ENCODE results near the gene ARHGEF33.

Gene ARHGEF33

DNA sequence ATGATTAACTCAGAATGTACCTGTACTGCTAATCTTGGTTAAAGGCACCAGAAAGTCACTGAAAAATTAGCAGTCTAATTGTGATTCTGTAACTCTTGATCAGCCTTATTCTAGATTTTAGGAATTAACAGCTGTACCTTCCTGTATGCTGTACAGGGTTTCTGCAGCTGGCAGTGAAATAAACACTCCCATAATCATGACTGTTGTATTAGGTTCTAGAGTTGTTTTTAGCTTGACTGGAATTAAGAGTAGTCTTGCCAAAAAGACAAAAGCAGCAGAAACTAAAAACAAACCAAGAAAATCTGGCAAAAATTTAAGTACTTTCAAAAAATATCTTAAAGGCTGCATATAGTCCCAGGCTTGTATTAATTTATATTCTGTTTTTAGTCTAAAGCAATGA is 127.7 kb downstream of the ARHGEF33 start:
- no peak for DNase-seq (ENCODE audit: low read depth)

DNA sequence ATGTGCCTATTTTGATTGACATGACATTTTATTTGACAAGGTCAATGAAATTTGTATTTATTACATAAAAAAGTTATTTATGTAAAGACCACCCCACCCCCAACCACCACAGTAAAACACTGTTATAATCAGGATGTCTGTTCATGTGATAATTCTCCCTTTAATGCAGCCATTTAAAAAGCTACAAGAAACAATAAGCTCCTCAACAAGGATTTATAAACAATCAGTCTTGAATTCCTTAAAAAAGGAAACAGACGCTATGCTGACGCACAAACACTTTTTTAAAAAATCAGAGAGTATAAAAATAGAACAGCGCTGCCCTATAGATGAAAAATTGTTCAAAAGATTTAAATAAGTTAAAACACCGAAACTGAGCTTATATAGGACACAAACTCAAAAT is 129.0 kb downstream of the ARHGEF33 start:
- DNase-seq (ENCODE audit: low read depth) = no peak

GRCh38 chr2:39020383-39020782 is 130.7 kb downstream of the ARHGEF33 start:
- no peak for DNase-seq (ENCODE audit: low read depth)

DNA sequence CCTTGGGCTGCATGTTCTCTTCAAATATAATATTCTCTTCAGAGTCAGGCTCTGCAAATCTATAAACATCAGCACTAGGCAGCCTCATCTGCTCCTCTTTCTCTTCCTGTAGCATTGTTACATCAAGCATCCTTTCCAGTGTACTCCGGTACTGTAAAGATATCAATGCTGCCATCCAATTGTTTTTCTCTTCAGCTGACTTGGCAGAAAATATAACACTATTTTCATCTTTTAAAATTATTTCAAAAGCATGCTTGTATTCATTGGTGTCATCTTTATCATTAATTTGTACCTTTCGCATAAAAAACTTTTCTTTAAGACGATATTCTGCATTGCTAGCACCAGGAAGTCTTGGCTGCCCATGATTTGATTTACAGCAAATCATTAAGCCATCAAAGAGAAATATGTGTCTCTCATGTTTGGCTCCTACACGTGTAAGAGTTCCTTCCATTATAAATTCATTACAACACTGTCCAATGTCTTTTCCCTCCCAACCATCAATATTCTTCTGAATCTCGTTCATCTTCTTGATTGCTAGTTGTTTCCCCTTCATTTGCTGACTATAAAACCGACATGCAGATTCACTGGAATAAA is 133.1 kb downstream of the ARHGEF33 start:
- no peak for DNase-seq (ENCODE audit: low read depth)

- no peak for DNase-seq (ENCODE audit: low read depth)
Measured at GRCh38 chr2:39023649-39024048, 134.0 kb downstream of the ARHGEF33 start.

DNA sequence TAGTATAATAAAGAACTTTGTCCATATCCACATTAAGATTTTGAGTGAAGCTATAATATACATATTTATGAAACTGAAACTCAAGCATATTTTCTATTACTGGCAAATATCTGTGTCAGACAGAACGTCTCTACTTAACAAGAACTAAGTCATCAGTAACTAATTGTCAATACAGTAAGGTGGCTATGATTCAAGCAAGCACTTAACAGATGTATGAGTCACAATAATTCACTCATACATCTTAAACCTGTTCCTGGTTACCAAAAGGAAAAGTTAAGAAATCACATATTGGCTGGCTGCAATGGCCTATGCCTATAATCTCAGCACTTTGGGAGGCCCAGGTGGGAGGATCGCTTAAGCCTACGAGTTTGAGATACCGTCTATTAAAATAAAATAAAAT is 135.2 kb downstream of the ARHGEF33 start:
- no peak for DNase-seq (ENCODE audit: low read depth)

All from activated T-cell treated with anti-CD3 and anti-CD28 coated beads for 24 hours (primary cell).